GM12892 (cell line): ENCODE measurements around the gene TSBP1.
"Not testable (repeated sequence)": the region's sequence is repeated elsewhere in the genome, so short reads cannot be mapped to it uniquely, and the experiment has no call there.

ENCODE experiments used
- POLR2A ChIP-seq: IDR thresholded peaks from 2 replicates; pipeline ENCODE4 v1.6.1; 2011; ENCODE audit warnings: low read depth, low read length, control low read depth
- POLR2AphosphoS5 ChIP-seq: IDR thresholded peaks from 2 replicates; pipeline ENCODE4 v1.6.1; 2011; ENCODE audit warnings: low read depth, low read length, control low read depth
- TAF1 ChIP-seq: IDR thresholded peaks from 2 replicates; pipeline ENCODE4 v1.6.1; 2011; ENCODE audit warnings: low read depth, mild to moderate bottlenecking, control low read depth, low read length, borderline replicate concordance

DNA sequence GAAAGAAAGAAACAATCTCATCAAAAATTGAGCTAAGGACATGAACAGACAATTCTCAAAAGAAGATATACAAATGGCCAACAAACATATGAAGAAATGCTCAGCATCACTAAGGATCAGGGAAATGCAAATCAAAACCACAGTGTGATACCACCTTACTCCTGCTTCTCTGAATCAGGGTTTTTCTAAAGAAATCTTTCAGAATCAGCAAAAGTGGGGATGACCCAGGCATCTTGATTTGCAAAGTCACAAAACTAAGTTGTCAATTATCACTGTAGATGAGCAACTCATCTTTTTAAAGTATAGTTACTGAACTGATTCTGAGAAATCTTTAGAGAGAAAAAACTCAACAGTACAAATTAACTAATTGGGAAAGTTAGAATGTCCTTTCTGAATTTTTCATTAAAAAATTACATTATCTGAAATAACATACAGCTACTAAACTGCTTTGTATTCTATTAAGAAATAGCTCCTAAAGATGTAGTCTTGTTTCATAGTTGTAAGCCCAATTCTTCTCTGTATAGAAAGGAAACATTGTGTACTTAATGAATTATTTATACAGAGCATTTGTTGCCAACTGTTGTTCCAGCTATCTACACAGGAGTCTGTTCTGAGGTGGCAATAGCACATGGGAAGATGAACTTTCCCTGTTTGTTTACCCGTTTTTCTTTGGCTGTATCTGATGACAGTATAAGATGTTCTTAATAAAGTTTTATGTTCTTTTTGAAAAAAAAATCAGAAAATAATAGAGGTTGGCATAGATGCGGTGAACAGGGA, 97.7 kb downstream of the TSBP1 start:
- not testable (repeated sequence) for TF ChIP-seq POLR2AphosphoS5, POLR2A, TAF1
